Mononuclear cell (primary cell): Measurements from ENCODE around the gene EPPIN. TPM values are rescaled to one million over a fixed set of nuclear protein-coding genes. Genes with fewer than 3 reads are reported as not detected.

Experiments
- H3K27me3 ChIP-seq: 2 replicates; pipeline ENCODE4 v1.6.0; 2011; ENCODE audit warnings: low read length, control low read depth; ENCODE audit not compliant: insufficient read depth
- H3K4me1 ChIP-seq: 2 replicates; pipeline ENCODE4 v1.5.1; 2011; ENCODE audit warnings: mild to moderate bottlenecking, low read length, control low read depth; ENCODE audit not compliant: insufficient read depth
- H3K4me3 ChIP-seq: 2 replicates; pipeline ENCODE4 v1.5.1; 2011; ENCODE audit warnings: mild to moderate bottlenecking, low read length, moderate library complexity
- H3K9me3 ChIP-seq: 2 replicates; pipeline ENCODE4 v1.5.1; 2011; ENCODE audit warnings: low read depth, mild to moderate bottlenecking, control low read depth, low read length
- total RNA-seq: library from RNA; depleted of rRNA; stranded (reverse); fragments of >200 nt; gene quantifications from one replicate; pipeline ENCODE4 v1.2.3, GENCODE V29; 2012

EPPIN gene
- total RNA-seq, 1 donor: not detected

DNA sequence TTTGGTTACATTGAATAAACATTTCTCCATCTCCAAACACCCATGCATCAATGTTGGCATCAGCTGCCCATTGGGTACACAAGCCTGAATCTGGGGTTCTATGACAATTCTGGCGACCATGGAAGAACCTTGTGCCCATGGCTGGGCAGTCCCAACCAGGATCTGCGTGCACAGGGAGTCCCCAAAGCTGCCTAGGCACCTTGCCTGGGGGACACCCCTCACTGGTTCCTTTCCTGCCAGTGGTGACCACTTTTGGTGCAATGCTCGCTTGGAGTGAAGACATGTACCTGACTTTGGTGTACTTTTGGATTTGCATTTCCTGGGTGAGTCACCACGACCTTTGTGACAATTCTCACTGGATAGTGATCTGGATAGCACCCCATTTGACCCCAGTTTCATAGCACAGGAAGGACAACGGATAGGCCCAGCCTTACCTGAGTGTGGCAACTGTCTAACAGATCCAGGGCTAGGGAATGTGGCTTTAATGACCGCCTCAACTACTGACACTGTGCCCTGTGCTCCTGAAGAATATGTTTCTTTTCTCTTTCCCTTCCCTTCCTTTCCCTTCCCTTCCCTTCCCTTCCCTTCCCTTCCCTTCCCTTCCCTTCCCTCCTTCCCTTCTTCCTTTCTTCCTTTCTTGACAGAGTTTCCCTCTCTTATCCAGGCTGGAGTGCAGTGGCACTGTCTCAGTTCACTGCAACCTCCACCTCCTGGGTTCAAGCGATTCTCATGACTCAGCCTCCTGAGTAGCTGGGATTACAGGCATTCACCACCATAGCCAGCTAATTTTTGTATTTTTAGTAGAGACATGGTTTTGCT lies 38.9 kb downstream of the EPPIN start:
- Histone ChIP-seq H3K9me3 (no peaks in the 10 kb centered on the region), H3K4me1 (no peaks in the 10 kb centered on the region), H3K27me3 (peaks cover 13% of the 10 kb centered on the region), H3K4me3 (no peak overlapping the region)

DNA sequence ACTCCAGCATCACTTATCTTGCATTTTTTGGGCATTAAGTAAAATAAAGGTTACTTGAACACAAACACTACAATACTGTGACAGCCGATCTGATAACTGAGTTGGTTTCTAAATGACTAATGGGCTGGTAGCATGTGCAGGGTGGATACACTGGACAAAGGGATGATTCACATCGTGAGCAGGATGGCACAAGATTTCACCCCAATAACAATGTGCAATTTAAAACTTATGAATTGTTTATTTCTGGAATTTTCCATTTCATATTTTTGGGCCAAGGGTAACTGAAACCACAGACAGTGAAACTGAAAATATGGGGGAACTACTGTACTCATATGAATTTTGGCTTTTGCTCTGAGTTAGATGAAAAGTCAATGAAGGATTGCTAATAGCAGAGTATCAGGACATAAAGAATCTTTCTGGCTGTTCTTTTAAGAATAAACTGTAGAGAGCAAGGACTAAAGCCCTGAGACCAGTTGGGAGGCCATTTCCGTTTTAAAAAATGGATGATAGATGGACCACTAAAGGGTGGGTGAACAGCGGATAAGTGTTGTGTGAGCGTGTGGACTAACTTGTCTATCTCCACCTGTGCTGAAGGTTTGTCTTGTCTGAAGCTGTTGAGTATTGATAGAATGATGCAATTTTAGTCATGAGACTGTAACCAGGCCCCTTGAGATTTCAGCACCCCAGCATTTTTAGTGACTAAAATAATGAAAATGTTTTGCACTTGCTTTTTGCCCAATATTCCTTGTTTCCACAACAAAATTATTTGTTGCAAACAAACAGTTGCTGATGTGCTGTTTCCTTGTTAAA lies 40.0 kb downstream of the EPPIN start:
- Histone ChIP-seq H3K4me1 (no peaks in the 10 kb centered on the region), H3K4me3 (no peak overlapping the region), H3K27me3 (peaks cover 15% of the 10 kb centered on the region), H3K9me3 (no peaks in the 10 kb centered on the region)

DNA sequence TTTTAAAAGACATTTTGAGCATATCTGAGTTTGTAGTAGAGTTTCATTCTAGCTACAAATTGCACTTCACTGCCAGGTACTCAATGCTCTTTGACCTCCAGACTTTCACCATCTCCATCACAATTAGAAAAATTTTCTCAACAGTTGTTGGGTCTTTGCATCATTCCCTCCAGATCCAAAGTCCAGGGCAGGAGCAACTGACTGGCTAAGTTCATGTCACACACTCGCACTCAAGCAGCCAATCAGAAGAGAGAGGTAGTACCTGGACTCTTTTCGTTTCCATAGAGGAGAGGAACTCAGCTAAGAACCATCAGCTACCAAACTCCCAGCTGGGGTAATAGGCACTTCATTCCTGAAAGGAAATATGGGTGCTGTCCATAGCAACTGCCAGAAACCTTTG lies 40.8 kb downstream of the EPPIN start:
- peaks cover 14% of the 10 kb centered on the region for H3K27me3 ChIP-seq

DNA sequence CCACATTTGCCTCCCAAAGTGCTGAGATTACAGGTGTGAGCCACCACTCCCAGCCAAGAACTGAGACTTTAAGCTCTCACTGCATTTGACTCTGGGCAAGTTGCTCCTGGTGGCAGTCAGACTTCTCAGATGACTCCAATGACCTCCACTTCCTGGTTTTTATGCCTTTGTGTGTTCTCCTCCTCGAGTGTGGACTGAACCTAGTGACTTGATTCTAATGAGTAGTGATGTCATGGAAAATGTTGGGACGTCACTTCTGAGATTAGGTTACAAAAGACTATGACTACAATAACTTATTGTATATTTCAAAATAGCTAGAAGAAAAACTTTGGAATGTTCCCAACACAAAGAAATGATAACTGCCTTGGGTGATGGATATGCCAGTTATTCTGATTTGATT lies 43.8 kb downstream of the EPPIN start:
- no peaks in the 10 kb centered on the region for H3K4me1 ChIP-seq
- H3K4me3 ChIP-seq: no peak overlapping the region
- peaks cover 24% of the 10 kb centered on the region for H3K27me3 ChIP-seq
- H3K9me3 ChIP-seq: no peaks in the 10 kb centered on the region

More for the DNA sequence above, 40.8 kb downstream of the EPPIN start:
- no peak overlapping the region for H3K4me3 ChIP-seq
- H3K4me1 ChIP-seq: no peaks in the 10 kb centered on the region
- H3K9me3 ChIP-seq: no peaks in the 10 kb centered on the region

DNA sequence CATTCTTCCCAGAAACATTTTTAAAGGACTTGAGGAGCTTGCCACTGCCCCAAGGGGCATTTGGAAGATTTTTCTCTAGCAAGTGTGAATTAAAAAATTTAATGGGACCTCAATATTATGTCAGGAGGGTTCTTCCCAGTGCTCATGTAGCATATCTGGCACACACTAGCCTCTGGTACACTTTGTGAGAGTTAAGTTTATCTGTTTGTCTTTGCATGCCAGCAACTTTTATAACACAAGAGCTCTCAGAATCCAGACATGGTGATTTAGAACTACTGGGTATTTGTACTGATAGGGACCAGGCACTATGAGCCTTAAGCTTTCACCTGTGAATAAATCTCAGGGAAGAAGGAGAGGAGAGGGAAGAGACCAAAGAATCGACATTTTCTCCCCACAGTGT lies 44.6 kb downstream of the EPPIN start:
- peaks cover 24% of the 10 kb centered on the region for H3K27me3 ChIP-seq
- H3K9me3 ChIP-seq: no peaks in the 10 kb centered on the region
- no peak overlapping the region for H3K4me3 ChIP-seq
- no peaks in the 10 kb centered on the region for H3K4me1 ChIP-seq

DNA sequence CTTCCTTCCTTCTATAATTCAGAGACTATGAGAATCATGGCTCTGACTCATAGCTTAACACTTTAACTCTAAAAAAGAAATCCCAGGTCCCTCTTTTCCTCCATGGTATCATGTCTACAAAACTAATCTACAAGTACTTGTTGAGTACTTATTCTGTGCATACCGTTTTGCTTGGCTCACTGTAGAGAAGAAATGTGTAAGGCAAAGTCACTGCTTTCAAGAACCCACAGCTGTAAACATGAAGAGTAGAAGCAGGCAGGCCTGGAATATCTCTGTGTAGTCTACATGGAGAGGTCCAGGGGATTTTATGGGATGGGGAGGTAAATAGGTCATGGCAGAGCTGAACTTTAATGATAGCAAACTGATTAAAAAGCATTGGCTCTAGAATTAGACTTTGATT lies 45.6 kb downstream of the EPPIN start:
- Histone ChIP-seq H3K4me1 (no peaks in the 10 kb centered on the region), H3K9me3 (no peaks in the 10 kb centered on the region), H3K27me3 (peaks cover 24% of the 10 kb centered on the region), H3K4me3 (no peak overlapping the region)

DNA sequence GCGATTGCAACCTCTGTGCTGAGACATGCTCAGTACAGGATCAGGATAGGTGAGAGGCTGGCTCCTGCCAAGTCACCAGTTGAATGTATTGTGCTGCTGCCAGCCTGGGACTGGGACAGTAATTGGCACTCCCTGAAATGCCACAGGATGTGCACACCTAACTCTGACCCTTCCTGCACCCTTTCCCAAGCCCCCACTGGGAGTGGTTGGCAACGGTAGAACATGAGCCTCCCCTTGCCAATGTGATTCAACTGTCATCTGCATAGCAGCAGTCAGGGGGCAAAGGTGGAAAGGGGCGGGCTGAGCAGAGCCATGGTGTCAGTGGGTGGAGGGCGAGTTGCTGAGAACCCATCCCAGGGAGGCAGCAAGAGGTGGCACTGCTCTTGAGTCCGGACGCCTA lies 47.2 kb downstream of the EPPIN start:
- Histone ChIP-seq H3K4me1 (peaks cover 12% of the 10 kb centered on the region), H3K4me3 (no peak overlapping the region), H3K27me3 (peaks cover 19% of the 10 kb centered on the region), H3K9me3 (no peaks in the 10 kb centered on the region)

DNA sequence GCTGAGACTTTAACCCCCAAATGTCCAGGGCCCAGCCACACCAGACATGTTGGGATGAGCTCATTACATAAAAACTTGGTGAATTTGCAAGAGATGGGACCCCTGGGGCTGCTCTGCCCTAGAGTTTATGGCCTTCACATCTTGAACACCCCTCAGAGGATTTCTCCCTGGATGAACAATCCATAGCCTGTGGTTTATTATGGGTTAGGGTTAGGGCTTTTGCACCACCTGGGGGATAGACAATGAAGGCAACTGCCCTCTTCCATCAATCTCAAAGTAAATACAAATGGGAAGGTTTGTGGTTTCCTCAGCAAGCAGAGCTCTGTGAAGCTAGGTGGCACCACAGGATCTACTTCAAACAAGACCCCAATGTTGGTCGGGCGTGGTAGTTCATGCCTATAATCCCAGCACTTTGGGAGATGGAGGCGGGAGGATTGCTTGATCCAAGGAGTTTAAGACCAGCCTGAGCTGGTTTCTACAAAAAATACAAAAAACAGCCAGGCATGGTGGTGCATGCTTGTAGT lies 49.2 kb downstream of the EPPIN start:
- Histone ChIP-seq H3K27me3 (peaks cover 15% of the 10 kb centered on the region), H3K4me1 (peaks cover 18% of the 10 kb centered on the region), H3K9me3 (no peaks in the 10 kb centered on the region), H3K4me3 (no peak overlapping the region)

DNA sequence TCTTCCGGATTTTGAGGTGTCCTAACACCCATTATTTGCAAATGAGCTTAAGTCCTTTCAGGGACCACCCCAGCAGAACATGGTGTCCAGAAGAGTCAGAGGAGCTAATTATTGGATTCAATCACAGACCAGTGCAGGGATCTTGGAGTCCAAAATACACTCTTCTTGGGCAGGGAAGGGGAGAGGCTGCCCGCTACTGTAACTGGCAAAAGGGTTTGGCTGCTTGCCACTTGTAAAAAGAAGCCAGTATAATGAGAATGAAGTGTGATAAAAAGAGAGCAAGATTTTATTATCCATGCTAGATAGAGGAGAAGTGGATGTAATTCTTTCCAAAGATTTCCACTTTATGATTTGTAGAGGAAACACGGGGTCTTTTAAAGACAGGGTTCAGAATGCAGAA lies 51.0 kb downstream of the EPPIN start:
- H3K4me3 ChIP-seq: no peak overlapping the region

DNA sequence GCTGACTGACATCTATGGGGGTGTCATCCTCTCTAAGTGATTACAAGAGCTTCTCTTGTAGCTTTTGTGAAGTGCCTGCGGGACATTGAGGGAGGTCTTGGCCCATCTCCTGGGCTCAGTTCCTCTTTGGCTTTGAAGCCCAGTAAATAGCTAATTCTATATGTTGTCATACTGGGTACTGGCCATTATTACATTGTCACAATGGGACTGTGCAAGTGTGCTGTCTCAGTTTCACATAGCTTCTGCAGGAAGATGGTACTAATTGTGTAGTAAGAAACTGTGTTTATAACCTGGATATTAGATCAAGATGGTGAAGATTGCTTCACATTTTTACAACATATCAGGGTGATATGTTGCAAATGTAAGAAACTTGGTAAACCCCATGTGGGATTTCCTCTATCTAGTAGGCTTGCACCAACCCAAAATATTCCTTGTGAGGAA lies 51.7 kb downstream of the EPPIN start:
- Histone ChIP-seq H3K4me1 (peaks cover 18% of the 10 kb centered on the region), H3K9me3 (no peaks in the 10 kb centered on the region), H3K4me3 (no peak overlapping the region), H3K27me3 (peaks cover 7% of the 10 kb centered on the region)

More for the DNA sequence above, 51.0 kb downstream of the EPPIN start:
- Histone ChIP-seq H3K27me3 (peaks cover 9% of the 10 kb centered on the region), H3K4me1 (peaks cover 18% of the 10 kb centered on the region), H3K9me3 (no peaks in the 10 kb centered on the region)

Other genes starting within 250 kb of the EPPIN start
- not detected for gene RBPJL, start 240.6 kb downstream of the EPPIN start, total RNA-seq
- gene MATN4, start 239.1 kb downstream of the EPPIN start, total RNA-seq: not detected
- 17.1 TPM for gene SDC4, start 199.0 kb downstream of the EPPIN start, total RNA-seq
- gene SYS1, start 184.2 kb downstream of the EPPIN start, total RNA-seq: 63.8 TPM
- gene TP53TG5, start 169.1 kb downstream of the EPPIN start, total RNA-seq: under 0.01 TPM
- 6.6 TPM for gene DBNDD2, start 139.1 kb downstream of the EPPIN start, total RNA-seq
- 57.9 TPM for gene PIGT, start 131.3 kb downstream of the EPPIN start, total RNA-seq
- not detected for gene WFDC2, start 77.6 kb downstream of the EPPIN start, total RNA-seq
- not detected for gene SPINT3, start 31.8 kb downstream of the EPPIN start, total RNA-seq
- not detected for gene WFDC6, start 7.9 kb downstream of the EPPIN start, total RNA-seq
- not detected for gene WFDC8, start 31.9 kb upstream of the EPPIN start, total RNA-seq
- not detected for gene WFDC10A, start 82.3 kb upstream of the EPPIN start, total RNA-seq
- gene WFDC9, start 83.9 kb upstream of the EPPIN start, total RNA-seq: not detected
- not detected for gene WFDC11, start 122.8 kb upstream of the EPPIN start, total RNA-seq
- not detected for gene WFDC13, start 154.6 kb upstream of the EPPIN start, total RNA-seq
- not detected for gene WFDC10B, start 157.6 kb upstream of the EPPIN start, total RNA-seq
- not detected for gene SPINT4, start 174.9 kb upstream of the EPPIN start, total RNA-seq
- gene WFDC3, start 244.5 kb upstream of the EPPIN start, total RNA-seq: not detected
- 4.4 TPM for gene DNTTIP1, start 244.6 kb upstream of the EPPIN start, total RNA-seq